ENCODE measurements around the gene RGS1.

Gene RGS1

DNA sequence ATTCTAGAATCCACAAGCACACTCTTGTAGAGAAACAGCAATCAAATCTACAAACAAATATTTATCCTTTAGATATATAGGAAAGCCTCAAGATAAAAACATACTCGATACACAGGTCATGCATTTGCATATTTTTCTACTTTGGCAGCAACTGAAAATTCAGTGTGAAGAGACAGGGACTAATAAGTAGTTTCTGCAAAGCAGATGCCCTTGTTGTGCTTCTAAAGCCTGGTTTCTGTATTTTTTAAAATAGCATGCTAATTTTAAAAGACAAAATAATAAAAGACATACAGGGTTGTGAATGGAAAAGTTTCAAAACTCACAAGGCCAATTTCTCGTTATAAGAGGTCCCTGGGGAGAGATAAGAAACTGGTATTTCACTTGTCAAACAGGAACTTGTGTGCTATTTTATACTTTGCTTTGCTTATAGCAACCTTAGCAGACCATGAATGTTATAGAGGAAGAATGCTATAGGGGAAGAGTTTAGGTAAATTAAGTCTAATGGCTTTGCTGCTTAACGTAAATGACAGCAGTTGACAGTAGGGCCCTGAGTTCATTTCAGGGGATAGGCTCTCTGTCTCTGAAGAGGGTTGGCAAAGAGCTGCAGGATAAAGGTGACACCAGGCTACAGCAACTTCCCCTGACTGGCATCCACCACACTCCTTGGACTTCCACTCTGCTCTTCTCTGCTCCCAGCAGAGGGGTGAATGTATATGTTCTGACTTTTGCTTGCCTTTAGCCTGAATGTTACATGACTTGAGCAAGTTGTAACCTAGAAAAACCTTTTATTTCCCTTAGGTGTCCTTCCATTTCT is 51.0 kb downstream of the RGS1 start:
- no peak for DNase-seq (ENCODE audit: low read depth)

DNA sequence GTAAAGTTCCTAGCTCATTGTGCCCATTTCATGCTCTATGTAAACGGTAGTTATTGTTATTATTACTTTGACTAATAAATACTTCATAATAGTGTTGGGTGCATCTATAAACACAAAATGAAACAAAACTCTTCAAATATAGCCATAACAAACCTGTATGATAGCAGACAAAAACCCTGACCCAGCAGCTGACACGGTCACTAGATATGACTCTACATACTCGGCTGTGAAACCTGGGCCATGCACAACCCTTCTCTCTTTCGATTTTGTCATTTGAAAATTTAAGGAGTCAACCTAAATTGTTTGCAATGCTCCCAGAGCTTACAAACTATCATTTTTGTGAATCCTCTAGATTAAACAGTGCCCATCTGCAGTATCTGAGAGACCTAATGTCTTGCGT is 52.3 kb downstream of the RGS1 start:
- DNase-seq (ENCODE audit: low read depth): no peak

DNA sequence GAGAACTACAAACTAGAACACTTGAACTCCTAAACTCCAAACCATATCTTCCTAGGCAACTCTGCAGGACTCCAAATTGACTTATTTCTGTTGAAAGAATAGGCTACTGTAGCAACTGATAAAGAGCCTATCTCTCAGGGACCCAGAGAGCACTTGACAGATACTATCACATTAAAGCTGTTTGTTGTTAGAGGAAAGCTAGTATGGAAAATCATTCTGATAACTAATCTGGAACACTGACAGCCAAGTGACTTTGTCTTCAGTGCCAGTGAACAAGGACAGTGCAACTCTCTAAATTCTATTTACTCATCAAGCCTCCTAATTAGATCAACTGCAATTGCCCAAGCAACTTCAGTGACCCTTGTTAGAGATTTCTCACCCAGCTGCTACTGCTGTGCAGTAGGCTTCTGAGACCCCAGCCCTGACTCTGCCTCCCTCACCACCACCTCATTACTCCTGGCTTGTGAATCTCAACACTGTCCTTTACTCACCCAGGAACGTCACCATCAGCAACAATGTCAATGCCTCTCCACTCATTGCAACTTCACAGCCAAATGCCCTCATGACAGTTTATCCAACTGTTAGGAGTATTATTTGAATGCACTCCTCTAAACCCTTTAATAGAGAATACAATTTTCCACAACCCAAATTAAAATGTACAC is 53.0 kb downstream of the RGS1 start:
- DNase-seq (ENCODE audit: low read depth): peak; percentile 29

DNA sequence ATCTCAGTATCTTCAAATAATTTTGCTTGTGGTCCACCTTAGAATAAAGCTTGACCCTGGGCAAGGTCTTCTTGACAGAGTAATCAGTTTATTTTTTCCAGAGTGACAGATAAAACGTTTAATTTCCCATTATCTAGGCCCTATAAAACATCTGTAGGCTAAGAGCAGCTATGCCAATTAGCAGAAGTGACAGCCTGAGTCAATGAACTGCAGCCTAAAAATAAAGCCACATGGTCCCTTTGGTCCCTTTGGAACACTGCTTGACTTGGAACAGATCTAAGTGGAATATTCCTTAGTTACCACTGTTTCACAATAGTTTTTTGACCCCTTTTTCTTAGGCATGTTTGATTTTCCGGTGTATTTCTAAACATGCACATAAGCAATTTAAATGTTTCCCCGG is 54.0 kb downstream of the RGS1 start:
- no peak for DNase-seq (ENCODE audit: low read depth)
